DMS153 (cell line): ENCODE data around the gene MRLN.

Source experiments
- DNase-seq: peaks from one replicate; lab custom pipeline; 2025; lab: John Stamatoyannopoulos, UW

MRLN gene

DNA sequence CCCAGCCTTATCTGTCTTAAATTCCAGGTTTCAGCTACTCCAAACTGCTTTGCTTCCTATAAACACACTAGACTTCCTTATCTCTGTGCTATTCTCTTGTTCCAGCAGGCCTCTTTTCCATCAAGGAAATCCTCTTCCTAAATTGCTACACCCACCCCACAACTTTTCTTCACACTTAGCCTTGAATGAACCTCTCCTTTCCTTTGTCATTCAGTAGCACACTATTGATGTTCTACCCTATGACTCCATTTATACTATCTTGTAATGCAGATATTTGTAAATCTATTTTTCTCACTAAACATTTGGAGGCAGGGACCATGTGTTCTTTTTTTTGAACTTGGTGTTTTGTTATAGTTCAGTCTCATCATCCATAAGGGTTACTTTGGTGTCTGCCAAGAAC, 47.3 kb downstream of the MRLN start:
- DNase-seq, result no peak

DNA sequence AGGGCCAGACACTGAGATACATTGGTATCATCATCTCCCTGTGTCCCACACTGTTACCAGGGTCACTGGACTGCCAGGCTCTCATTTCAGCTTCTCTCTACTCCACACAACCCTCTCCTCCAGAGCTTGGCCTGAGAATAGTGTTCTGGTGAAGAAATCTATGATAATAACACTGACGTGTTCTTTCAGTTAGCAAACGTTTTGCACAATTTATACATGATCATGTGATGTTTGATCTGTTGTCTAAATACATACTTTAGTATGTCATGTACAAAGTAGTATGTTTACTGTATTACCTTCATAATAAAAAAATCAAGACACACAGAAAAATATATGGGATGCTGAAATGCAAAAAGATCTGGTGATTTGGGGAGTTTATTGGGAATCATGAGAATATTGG, 48.6 kb downstream of the MRLN start:
- DNase-seq, result no peak

DNA sequence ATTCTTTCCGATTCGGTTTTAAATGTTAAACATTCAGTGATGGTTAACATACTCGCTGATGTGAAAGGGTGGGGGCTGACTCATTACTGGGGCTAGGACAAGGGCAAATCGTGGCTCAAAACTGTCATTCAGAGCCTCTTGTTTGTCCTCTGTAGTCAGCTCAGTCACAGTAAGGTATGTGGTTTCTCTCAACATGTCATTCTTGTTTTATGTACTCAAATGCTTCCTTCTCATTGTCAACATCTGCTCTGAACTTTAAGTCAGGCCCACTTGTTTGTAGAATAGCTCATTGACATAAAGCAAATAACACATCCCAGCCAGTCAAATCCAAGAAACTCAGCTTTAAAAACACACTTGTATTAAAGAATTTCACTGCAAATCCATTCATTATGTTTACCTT, 50.9 kb downstream of the MRLN start:
- peak; percentile 52 for DNase-seq

DNA sequence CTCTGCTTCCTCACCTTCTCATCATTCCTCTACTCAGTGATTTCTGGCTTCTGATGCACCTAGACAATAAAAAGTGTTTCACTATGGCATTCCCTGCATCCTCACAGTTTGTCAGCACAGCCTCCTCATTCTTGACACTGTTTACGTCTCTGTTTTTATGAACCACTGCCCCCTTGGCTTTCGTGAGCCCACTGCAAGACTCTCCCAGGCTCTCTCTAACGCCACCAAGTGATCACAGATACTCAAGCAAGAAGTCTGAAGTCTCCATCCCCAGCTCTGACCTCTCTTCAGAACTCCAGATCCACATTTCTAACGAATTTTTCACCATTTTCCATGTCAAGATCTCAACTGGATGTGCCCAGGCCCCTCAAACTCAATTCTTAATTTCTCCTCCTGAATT, 52.5 kb downstream of the MRLN start:
- no peak for DNase-seq

DNA sequence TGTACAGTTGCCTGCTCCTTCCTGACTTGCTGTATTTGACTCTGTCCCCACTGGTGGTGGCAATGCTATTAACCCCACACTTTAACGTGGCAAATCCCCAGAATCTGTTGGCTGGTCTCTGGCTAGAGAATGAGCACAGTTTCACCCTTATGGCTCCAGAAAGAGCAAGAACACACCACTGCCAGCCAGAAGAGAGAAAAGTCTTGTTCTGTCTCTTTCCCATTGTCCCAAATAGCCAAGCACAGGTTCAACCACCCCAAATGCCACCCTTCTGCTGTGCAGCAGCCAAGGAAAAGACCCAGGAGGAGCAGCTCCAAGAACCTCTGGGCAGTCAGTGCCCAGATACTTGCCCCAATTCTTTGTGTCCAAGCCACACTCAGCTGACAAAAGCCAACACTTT, 54.9 kb downstream of the MRLN start:
- no peak for DNase-seq

DNA sequence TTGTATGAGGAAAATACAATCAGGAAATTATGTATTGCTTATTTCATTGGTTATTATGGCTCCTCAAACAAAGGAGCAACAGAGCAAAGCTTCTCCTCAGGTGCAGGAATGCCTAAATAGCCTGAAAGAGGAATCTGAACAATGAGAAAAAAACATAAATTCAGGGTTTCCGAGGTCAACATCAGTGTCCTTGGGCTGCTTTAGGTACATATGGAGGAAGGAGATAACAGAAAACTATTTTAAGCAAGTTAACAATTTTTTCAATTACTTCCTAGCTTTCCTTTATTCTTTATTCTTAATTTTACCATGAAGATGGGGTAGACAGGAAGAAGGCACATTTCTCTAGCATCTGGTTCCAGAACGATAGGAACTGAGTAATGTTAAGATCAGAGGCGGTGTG, 57.6 kb downstream of the MRLN start:
- no peak for DNase-seq

DNA sequence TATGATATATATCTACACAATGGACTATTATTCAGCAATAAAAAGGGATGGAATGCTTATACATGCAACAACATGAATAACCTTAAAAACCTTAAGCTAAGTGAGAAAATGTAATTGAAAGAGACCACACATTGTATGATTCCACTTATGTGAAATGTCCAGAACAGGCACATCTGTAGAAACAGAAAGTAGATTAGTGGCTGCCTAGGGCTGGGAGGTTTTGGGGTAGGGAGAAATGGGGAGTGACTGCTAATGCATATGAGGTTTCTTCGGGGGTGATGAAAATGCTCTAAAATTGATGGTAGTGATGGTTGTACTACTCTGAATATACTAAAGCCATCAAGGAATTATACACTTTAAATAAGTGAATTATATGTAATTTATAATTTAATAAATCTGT, 58.3 kb downstream of the MRLN start:
- no peak for DNase-seq

DNA sequence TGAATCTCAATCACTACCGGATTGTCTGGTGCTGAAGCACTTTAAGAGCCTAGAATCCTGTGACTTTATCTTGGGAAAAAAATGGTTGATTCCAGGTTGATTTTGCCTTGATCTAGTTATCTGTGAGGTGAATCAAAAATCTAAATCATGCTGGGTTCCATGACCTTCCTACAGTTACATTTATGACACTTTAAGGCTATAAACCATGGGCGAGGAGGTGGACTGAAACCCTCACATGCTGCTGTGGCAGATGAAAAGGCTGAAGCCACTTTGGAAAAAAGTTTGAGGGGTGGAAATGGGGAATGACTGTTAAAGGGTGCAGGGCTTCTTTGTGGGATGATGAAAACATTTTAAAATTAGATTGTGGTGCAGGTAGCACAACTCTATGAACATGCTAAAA, 61.1 kb downstream of the MRLN start:
- DNase-seq, result no peak

DNA sequence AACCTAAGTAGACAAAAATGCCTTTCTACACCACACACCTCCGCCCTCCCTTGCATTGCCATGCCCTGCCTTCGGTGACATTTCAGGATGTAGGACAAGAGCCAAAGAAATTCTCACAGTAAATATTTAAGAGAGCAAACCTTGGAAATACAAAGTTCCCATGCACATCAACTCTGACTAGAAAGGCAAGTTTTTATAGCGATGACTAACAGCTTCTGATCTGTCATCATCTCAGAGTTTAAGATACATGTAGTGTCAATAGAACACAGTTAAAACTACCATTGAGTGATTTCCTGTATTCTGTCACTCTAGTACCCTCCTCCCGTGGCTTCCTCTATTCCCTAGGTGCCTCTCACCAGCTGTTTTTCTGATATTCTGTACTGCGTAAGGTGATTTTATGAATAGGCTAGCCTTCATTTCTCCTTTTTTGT, 64.3 kb downstream of the MRLN start:
- DNase-seq, result no peak

DNA sequence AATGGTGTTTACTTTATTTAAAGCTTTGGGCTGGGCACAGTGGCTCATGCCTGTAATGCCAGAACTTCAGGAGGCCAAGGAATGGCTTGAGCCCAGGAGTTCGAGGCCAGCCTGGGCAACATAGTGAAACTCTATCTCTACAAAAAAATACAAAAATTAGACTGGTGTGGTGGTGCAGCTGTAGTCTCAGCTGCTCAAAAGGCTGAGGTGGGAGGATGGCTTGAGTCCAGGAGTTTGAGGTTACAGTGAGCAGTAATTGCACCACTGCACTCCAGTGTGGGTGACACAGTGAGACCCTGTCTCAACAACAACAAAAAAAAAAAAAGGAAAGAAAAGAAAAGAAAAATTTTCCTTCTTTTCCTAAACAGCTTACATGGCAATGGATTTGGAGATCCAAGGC, 65.6 kb downstream of the MRLN start:
- no peak for DNase-seq
